GM10266 (cell line): Measurements from ENCODE around the gene CDC123.

Source experiments
- DNase-seq: peaks from one replicate; pipeline ENCODE4 v3.0.0; 2012; ENCODE audit errors: extremely low spot score
- CTCF ChIP-seq: IDR thresholded peaks from 2 replicates; pipeline ENCODE4 v1.5.1; 2012; ENCODE audit warnings: mild to moderate bottlenecking, low read depth; ENCODE audit not compliant: control insufficient read depth, insufficient read depth; ENCODE audit errors: missing control alignments

CDC123 gene

GRCh38 chr10:12201543-12201942, 5.6 kb downstream of the CDC123 start:
- no peak for DNase-seq
- TF ChIP-seq CTCF, result no peak

GRCh38 chr10:12202226-12202625, 6.2 kb downstream of the CDC123 start:
- no peak for TF ChIP-seq CTCF
- DNase-seq, result no peak

- no peak for DNase-seq
- no peak for TF ChIP-seq CTCF
Observed at GRCh38 chr10:12205082-12205481, 9.1 kb downstream of the CDC123 start.

GRCh38 chr10:12207114-12207513, 11.1 kb downstream of the CDC123 start:
- TF ChIP-seq CTCF, result no peak
- no peak for DNase-seq

GRCh38 chr10:12208460-12208859, 12.5 kb downstream of the CDC123 start:
- no peak for TF ChIP-seq CTCF
- DNase-seq, result no peak

GRCh38 chr10:12212454-12212853, 16.5 kb downstream of the CDC123 start:
- no peak for TF ChIP-seq CTCF
- DNase-seq, result no peak

GRCh38 chr10:12213621-12214020, 17.6 kb downstream of the CDC123 start:
- TF ChIP-seq CTCF, result no peak

More at GRCh38 chr10:12213621-12214020, 17.6 kb downstream of the CDC123 start:
- DNase-seq, result no peak
